ENCODE results near the gene HDGFL2. TPM values are rescaled to one million over a fixed set of nuclear protein-coding genes. Genes with fewer than 3 reads are reported as not detected.

Gene HDGFL2
- total and polyA plus RNA-seq, 2 of the 8 experiments (the other 6 are each of a cell fraction or from before 2014, with no cell fraction given), result 31.1 to 106 TPM

DNA sequence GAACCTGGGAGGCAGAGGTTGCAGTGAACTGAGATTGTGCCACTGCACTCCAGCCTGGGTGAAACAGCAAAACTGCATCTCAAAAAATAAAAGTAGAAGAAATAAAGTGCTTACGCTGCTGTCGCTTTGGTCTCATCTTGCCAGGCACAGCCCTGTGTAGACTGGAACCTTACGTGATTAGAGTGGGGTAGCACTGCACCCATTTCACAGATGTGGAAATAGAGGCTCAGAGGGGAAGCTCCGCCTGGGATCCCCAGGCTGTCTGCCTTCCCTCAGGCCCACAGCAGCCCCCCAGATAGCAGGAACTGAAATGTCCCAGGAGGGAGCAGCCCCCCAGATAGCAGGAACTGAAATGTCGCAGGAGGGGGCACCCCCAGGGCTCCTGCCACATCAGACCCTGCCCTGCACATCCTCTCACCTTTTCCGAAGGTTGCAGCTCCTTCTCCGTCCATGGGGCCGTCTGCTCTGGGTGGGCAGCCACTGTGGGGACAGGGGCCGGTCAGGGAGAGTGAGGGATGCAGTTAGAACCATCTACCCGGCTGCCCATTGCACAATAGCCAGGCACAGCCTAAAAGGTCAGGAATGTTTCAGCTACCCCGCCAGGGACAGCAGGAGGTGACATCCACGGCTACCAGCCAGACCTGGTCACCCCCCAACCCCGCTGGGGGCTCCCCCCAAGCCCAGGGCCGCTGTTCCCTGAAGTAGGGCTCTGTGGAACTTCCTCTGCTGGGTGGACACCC lies 44.3 kb downstream of the HDGFL2 start:
- H4K91ac ChIP-seq (replicated peaks; ENCODE audit: insufficient read length, low read length), result no peak overlapping the region
- 85% methylated on average over 14 of the region's 14 CpGs; no CpG with 5 or more reads in 1 of the 2 experiments for WGBS, 2 experiments (ENCODE audit: extremely low coverage in 1 of 2, insufficient coverage in 1 of 2, insufficient read length in 1 of 2, insufficient replicate concordance in 2 of 2, low coverage in 1 of 2, low lambda C conversion rate in 2 of 2, missing lambda C conversion rate in 1 of 2)
- H2BK20ac ChIP-seq (ENCODE audit: low read length), result no peak overlapping the region
- H3K36me3 ChIP-seq (ENCODE audit: control insufficient read depth in 2 of 4, insufficient read depth in 4 of 4, low read length in 3 of 4), result no peaks in the 10 kb centered on the region
- no peak overlapping the region for H3K18ac ChIP-seq (ENCODE audit: extremely low read depth, low read length)
- H3K56ac ChIP-seq (replicated peaks; ENCODE audit: insufficient read length, low read depth, low read length), result no peak overlapping the region
- H3K27ac ChIP-seq (ENCODE audit: low read depth, low read length), result no peak overlapping the region
- H3K4ac ChIP-seq (replicated peaks; ENCODE audit: insufficient read length, low read depth, low read length), result no peak overlapping the region
- no peak overlapping the region for H3K23ac ChIP-seq (ENCODE audit: insufficient read length)
- no peak overlapping the region for H2BK15ac ChIP-seq (ENCODE audit: low read length)
- DNase-seq (ENCODE audit: low read depth in 1 of 2, low spot score in 2 of 2) (peak in 1 of 2 experiments; percentile 46), FAIRE-seq (no peak)
- H3K14ac ChIP-seq (ENCODE audit: insufficient read length), result no peak overlapping the region
- H3K23me2 ChIP-seq (ENCODE audit: low read depth, low read length), result no peaks in the 10 kb centered on the region
- POLR2A ChIA-PET (ENCODE audit: partially characterized antibody), result interaction anchor here (0.9 to 3.9 kb wide), 6 partner anchors 9 to 109 kb away, joined by 3 to 27 read pairs (median 4); no protein-coding TSS in a partner anchor
- no peak overlapping the region for H4K5ac ChIP-seq (ENCODE audit: insufficient read length, low read depth, low read length)
- no peaks in the 10 kb centered on the region for H3K79me1 ChIP-seq (ENCODE audit: low read depth, low read length)
- no peak overlapping the region for H3K4me3 ChIP-seq (ENCODE audit: extremely low read depth in 1 of 4, insufficient read depth in 2 of 4, low read depth in 3 of 4, low read length in 4 of 4)
- no peaks in the 10 kb centered on the region for H3K79me2 ChIP-seq (ENCODE audit: control insufficient read depth in 1 of 2, insufficient read depth in 2 of 2, low read length in 2 of 2)
- peaks cover 0 to 3% (median under 1%) of the 10 kb centered on the region in 4 experiments; a peak in 2 of 7 replicates for H3K4me1 ChIP-seq (replicated peaks in 1 of 4; ENCODE audit: control insufficient read depth in 3 of 4, insufficient read depth in 4 of 4, low read length in 3 of 4)
- H2AK5ac ChIP-seq (ENCODE audit: low read depth, low read length), result no peak overlapping the region
- H2BK5ac ChIP-seq (ENCODE audit: low read depth, low read length), result no peak overlapping the region
- no peak overlapping the region for H4K8ac ChIP-seq (ENCODE audit: extremely low read depth, insufficient read depth, low read length)
- no peak overlapping the region for H3K4me2 ChIP-seq (ENCODE audit: insufficient read depth in 1 of 2, low read depth in 2 of 2, low read length in 2 of 2)
- H3K27me3 ChIP-seq (replicated peaks in 1 of 4; ENCODE audit: control insufficient read depth in 3 of 4, extremely low read depth in 1 of 4, insufficient read depth in 3 of 4, low read length in 3 of 4), result peaks cover 2 to 41% (median 31%) of the 10 kb centered on the region in 4 experiments
- CTCF ChIA-PET (ENCODE audit: partially characterized antibody), result interaction anchor here (0.6 to 5.8 kb wide), 8 partner anchors 9 to 465 kb away, joined by 3 to 62 read pairs (median 3); no protein-coding TSS in a partner anchor
- H2BK12ac ChIP-seq (ENCODE audit: low read depth, low read length), result no peak overlapping the region
- no peaks in the 10 kb centered on the region for H3K9me3 ChIP-seq (ENCODE audit: insufficient read depth in 2 of 2, low read depth in 1 of 2, low read length in 1 of 2)
- H4K20me1 ChIP-seq (replicated peaks in 1 of 2; ENCODE audit: control insufficient read depth in 1 of 2, insufficient read depth in 2 of 2, low read length in 2 of 2), result peaks cover 0 to 3% of the 10 kb centered on the region in 2 experiments
- no peak overlapping the region for H2AFZ ChIP-seq (ENCODE audit: low read length)
- no peak overlapping the region for H3K9ac ChIP-seq (replicated peaks in 1 of 4; ENCODE audit: extremely low read depth in 1 of 4, low read depth in 3 of 4, low read length in 3 of 4)
- no peak overlapping the region for H2BK120ac ChIP-seq (replicated peaks; ENCODE audit: low read depth, low read length)
- TF ChIP-seq HDAC2 (IDR thresholded peaks at IDR 0.05; ENCODE audit: borderline replicate concordance in 1 of 2, low read depth in 2 of 2, low read length in 2 of 2) (peak in 1 of 2 experiments; percentile 35; a peak in 1 of 4 replicates), SIRT6 (IDR thresholded peaks at IDR 0.05; ENCODE audit: low read length) (no peak), KDM1A (IDR thresholded peaks at IDR 0.05; ENCODE audit: borderline replicate concordance, low read length) (peak; percentile 89; the same call in 1 of the 2 replicates), CEBPB (IDR thresholded peaks at IDR 0.05; ENCODE audit: low read depth, low read length) (peak; percentile 88)
